Neuronal stem cell (in vitro differentiated cells): ENCODE results near the gene AP3S2.

Experiments
- DNase-seq: peaks from one replicate; pipeline ENCODE4 v3.0.0-alpha.2; 2013; ENCODE audit warnings: low spot score
- H2AFZ ChIP-seq: one replicate; pipeline ENCODE4 v1.6.1; 2013; ENCODE audit warnings: mild to moderate bottlenecking, low read length, inconsistent platforms
- H2AK5ac ChIP-seq: 2 replicates; pipeline ENCODE4 v1.6.1; 2013; ENCODE audit warnings: low read depth, mild to moderate bottlenecking, inconsistent platforms, low read length, moderate library complexity, mixed read lengths
- H2BK120ac ChIP-seq: 2 replicates; pipeline ENCODE4 v1.6.1; 2013; ENCODE audit warnings: low read depth, mild to moderate bottlenecking, inconsistent platforms, low read length, moderate library complexity, mixed read lengths
- H2BK12ac ChIP-seq: one replicate; pipeline ENCODE4 v1.6.1; 2013; ENCODE audit warnings: low read length, inconsistent platforms
- H2BK15ac ChIP-seq: 2 replicates; pipeline ENCODE4 v1.6.1; 2013; ENCODE audit warnings: mild to moderate bottlenecking, low read length, inconsistent platforms, mixed read lengths
- H2BK5ac ChIP-seq: one replicate; pipeline ENCODE4 v1.6.1; 2013; ENCODE audit warnings: inconsistent platforms, mild to moderate bottlenecking, low read length, moderate library complexity
- H3K14ac ChIP-seq: one replicate; pipeline ENCODE4 v1.6.1; 2013; ENCODE audit warnings: low read length, inconsistent platforms
- H3K18ac ChIP-seq: 2 replicates; pipeline ENCODE4 v1.6.1; 2013; ENCODE audit warnings: low read length, inconsistent platforms
- H3K23ac ChIP-seq: 2 replicates; pipeline ENCODE4 v1.6.1; 2013; ENCODE audit warnings: low read depth, mild to moderate bottlenecking, mixed read lengths, low read length, inconsistent platforms; ENCODE audit not compliant: poor library complexity
- H3K27ac ChIP-seq: replicated peaks from 3 replicates; pipeline ENCODE4 v1.5.1; 2013; ENCODE audit warnings: low read length, inconsistent platforms
- H3K27me3 ChIP-seq, 3 experiments: 2 replicates each; pipeline ENCODE4 v1.6.1; 2013; ENCODE audit warnings: low read length in 3 of 3, mild to moderate bottlenecking in 2 of 3, inconsistent platforms in 1 of 3, low read depth in 1 of 3, mixed read lengths in 1 of 3, moderate library complexity in 1 of 3; ENCODE audit not compliant: control insufficient read depth in 3 of 3, insufficient read depth in 3 of 3
- H3K36me3 ChIP-seq, 2 donors: replicated peaks in 1 of 2; 2 replicates each; pipeline ENCODE4 v1.6.1; 2013; ENCODE audit warnings: low read length in 2 of 2; ENCODE audit not compliant: control insufficient read depth in 2 of 2, insufficient read depth in 2 of 2
- H3K4ac ChIP-seq: 2 replicates; pipeline ENCODE4 v1.6.1; 2013; ENCODE audit warnings: inconsistent platforms, mild to moderate bottlenecking, low read length, moderate library complexity
- H3K4me1 ChIP-seq, 2 donors: 1 replicate in 1 of 2; 2 replicates in 1 of 2; pipeline ENCODE4 v1.6.1; 2013; ENCODE audit warnings: low read length in 2 of 2, low read depth in 1 of 2; ENCODE audit not compliant: control insufficient read depth in 2 of 2, insufficient read depth in 1 of 2
- H3K4me2 ChIP-seq: one replicate; pipeline ENCODE4 v1.6.1; 2013; ENCODE audit warnings: mild to moderate bottlenecking, low read length, inconsistent platforms; ENCODE audit not compliant: insufficient read depth, poor library complexity, severe bottlenecking
- H3K4me3 ChIP-seq, 2 donors: 2 replicates each; pipeline ENCODE4 v1.5.1; 2013; ENCODE audit warnings: low read length in 2 of 2, mild to moderate bottlenecking in 2 of 2, inconsistent platforms in 1 of 2, moderate library complexity in 1 of 2
- H3K79me1 ChIP-seq: one replicate; pipeline ENCODE4 v1.6.1; 2013; ENCODE audit warnings: low read depth, mild to moderate bottlenecking, inconsistent platforms, low read length, moderate library complexity
- H3K9ac ChIP-seq: one replicate; pipeline ENCODE4 v1.6.1; 2013; ENCODE audit warnings: mild to moderate bottlenecking, low read depth, low read length, inconsistent platforms; ENCODE audit not compliant: poor library complexity
- H3K9me3 ChIP-seq, 2 donors: replicated peaks in 1 of 2; 2 replicates each; pipeline versions ENCODE3 to v1.6.1; 2013; ENCODE audit warnings: low read length in 2 of 2, mild to moderate bottlenecking in 2 of 2, inconsistent platforms in 1 of 2, low read depth in 1 of 2, mixed read lengths in 1 of 2, moderate library complexity in 1 of 2; ENCODE audit not compliant: control insufficient read depth in 2 of 2, insufficient read depth in 1 of 2
- H4K8ac ChIP-seq: one replicate; pipeline ENCODE4 v1.6.1; 2013; ENCODE audit warnings: low read depth, mild to moderate bottlenecking, inconsistent platforms, low read length, moderate library complexity
- H4K91ac ChIP-seq: one replicate; pipeline ENCODE4 v1.6.1; 2013; ENCODE audit warnings: low read length, low read depth, mild to moderate bottlenecking, inconsistent platforms; ENCODE audit not compliant: poor library complexity
- WGBS, 2 donors: extraction: QIAGEN DNeasy Blood & Tissue Kit; methylation state at CpG; one replicate each; pipeline ENCODE4 v1.1.7; 2013; ENCODE audit warnings: missing lambda C conversion rate in 2 of 2, mixed read lengths in 1 of 2; ENCODE audit not compliant: insufficient read length in 2 of 2, insufficient replicate concordance in 1 of 2; ENCODE audit errors: extremely low coverage in 2 of 2; 5-methylcytosine and 5-hydroxymethylcytosine counted together

The AP3S2 gene

DNA sequence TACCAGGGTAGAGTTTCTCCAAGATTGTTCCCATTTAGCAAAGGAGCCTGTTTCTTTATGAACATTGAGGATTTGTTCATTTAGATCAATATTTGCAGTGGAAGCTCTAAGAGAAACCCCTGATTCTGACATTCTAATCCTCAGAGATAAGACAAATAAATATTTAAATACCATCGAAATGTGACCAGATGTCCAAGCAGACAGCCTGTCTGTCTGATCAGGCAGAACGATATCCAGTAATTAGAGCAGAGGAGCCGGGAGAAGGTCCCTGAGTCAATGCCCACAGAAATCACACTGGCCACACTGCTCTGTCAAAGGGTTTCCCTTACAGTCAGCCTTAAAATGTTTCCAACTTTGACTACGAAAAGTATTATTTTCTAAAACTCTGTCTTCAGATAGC, 34.6 kb upstream of the AP3S2 start:
- no peak overlapping the region for H3K23ac ChIP-seq
- H4K91ac ChIP-seq = no peak overlapping the region
- no peak overlapping the region for H2BK12ac ChIP-seq
- H3K4me1 ChIP-seq = no peaks in the 10 kb centered on the region
- no peak overlapping the region for H3K4me3 ChIP-seq
- H3K14ac ChIP-seq = no peak overlapping the region
- DNase-seq = no peak
- no peak overlapping the region for H3K18ac ChIP-seq
- no peak overlapping the region for H3K27ac ChIP-seq
- peaks cover 0 to 10% (median 0%) of the 10 kb centered on the region in 3 experiments for H3K27me3 ChIP-seq
- no peaks in the 10 kb centered on the region for H3K36me3 ChIP-seq
- no peak overlapping the region for H2AFZ ChIP-seq
- no peak overlapping the region for H2AK5ac ChIP-seq
- no peak overlapping the region for H3K4me2 ChIP-seq
- WGBS, 2 donors = no CpG with 5 or more reads among the region's 4 CpGs
- no peak overlapping the region for H2BK15ac ChIP-seq
- no peak overlapping the region for H3K9ac ChIP-seq
- H3K9me3 ChIP-seq = no peaks in the 10 kb centered on the region
- H3K79me1 ChIP-seq = no peaks in the 10 kb centered on the region
- no peak overlapping the region for H4K8ac ChIP-seq
- H2BK5ac ChIP-seq = no peak overlapping the region
- H3K4ac ChIP-seq = no peak overlapping the region
- no peak overlapping the region for H2BK120ac ChIP-seq

DNA sequence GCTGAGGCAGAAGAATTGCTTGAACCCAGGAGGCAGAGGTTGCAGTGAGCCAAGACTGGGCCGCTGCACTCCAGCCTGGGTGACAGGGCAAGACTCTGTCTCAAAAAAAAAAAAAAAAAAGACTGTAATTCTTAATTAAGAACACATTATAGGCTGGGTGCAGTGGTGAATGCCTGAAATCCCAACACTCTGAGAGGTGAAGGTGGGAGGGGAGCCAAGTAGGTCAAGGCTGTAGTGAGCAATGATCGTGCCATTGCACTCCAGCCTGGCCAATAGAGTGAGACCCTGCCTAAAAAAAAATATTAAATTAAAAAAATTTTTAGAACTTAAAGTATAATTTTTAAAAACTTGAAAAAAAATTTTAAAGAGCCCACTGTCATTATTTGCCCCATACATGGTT, 32.4 kb upstream of the AP3S2 start:
- no peak overlapping the region for H4K8ac ChIP-seq
- H3K4me1 ChIP-seq = no peaks in the 10 kb centered on the region
- H3K36me3 ChIP-seq = no peaks in the 10 kb centered on the region
- no peak overlapping the region for H3K4ac ChIP-seq
- no peak overlapping the region for H2BK5ac ChIP-seq
- no peak overlapping the region for H2BK120ac ChIP-seq
- no peak overlapping the region for H3K9ac ChIP-seq
- no peaks in the 10 kb centered on the region for H3K27me3 ChIP-seq
- DNase-seq = no peak
- H2AFZ ChIP-seq = no peak overlapping the region
- H2AK5ac ChIP-seq = no peak overlapping the region
- H3K9me3 ChIP-seq = no peaks in the 10 kb centered on the region
- no peak overlapping the region for H2BK15ac ChIP-seq
- no CpG with 5 or more reads among the region's 2 CpGs for WGBS, 2 donors
- no peak overlapping the region for H3K14ac ChIP-seq
- H3K23ac ChIP-seq = no peak overlapping the region
- no peak overlapping the region for H3K4me3 ChIP-seq
- H2BK12ac ChIP-seq = no peak overlapping the region
- H3K27ac ChIP-seq = no peak overlapping the region
- no peak overlapping the region for H3K18ac ChIP-seq
- H3K4me2 ChIP-seq = no peak overlapping the region
- no peaks in the 10 kb centered on the region for H3K79me1 ChIP-seq
- no peak overlapping the region for H4K91ac ChIP-seq

GRCh38 chr15:89917442-89918101, 23.8 kb upstream of the AP3S2 start:
- Histone ChIP-seq H3K36me3 (no peaks in the 10 kb centered on the region), H3K14ac (no peak overlapping the region), H3K18ac (no peak overlapping the region), H2BK5ac (no peak overlapping the region), H2BK120ac (no peak overlapping the region), H4K91ac (no peak overlapping the region), H3K79me1 (no peaks in the 10 kb centered on the region), H3K4me1 (peaks cover 3 to 7% of the 10 kb centered on the region in 2 donors), H3K4me2 (no peak overlapping the region), H2AK5ac (no peak overlapping the region), H2BK15ac (no peak overlapping the region), H2BK12ac (no peak overlapping the region), H3K9me3 (no peaks in the 10 kb centered on the region), H3K4ac (no peak overlapping the region), H3K27me3 (no peaks in the 10 kb centered on the region), H4K8ac (no peak overlapping the region), H3K4me3 (no peak overlapping the region), H3K9ac (no peak overlapping the region), H3K23ac (no peak overlapping the region), H3K27ac (no peak overlapping the region), H2AFZ (no peak overlapping the region)
- no peak for DNase-seq
- WGBS, 2 donors = no CpG with 5 or more reads among the region's 4 CpGs

DNA sequence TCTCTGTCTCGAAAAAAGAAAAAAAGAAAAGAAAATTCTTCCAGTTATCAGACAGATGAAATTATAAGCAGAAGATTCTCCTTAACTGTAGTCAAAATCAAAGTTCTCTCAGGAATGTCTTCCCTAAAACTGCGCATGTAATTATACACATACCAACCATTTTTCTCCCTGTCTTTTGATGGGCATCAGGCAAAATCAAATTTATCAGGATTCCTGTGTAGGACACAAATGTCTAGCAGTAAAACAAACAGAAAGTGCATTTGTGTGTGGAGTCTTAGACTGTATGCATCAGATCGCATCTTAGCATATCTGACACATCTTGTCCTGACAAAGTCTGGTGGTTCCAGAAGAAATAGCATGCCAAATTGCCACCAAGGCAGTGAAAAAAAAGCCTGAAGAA, 22.9 kb upstream of the AP3S2 start:
- no peak overlapping the region for H2BK5ac ChIP-seq
- H3K4me2 ChIP-seq = no peak overlapping the region
- H3K36me3 ChIP-seq = no peaks in the 10 kb centered on the region
- no peak overlapping the region for H2BK12ac ChIP-seq
- H3K4me1 ChIP-seq = peaks cover 4 to 11% of the 10 kb centered on the region in 2 donors
- H3K23ac ChIP-seq = no peak overlapping the region
- no peak overlapping the region for H3K14ac ChIP-seq
- no CpG with 5 or more reads among the region's 3 CpGs for WGBS, 2 donors
- H3K4me3 ChIP-seq = no peak overlapping the region
- H3K79me1 ChIP-seq = no peaks in the 10 kb centered on the region
- H2BK15ac ChIP-seq = no peak overlapping the region
- DNase-seq = no peak
- no peak overlapping the region for H2AK5ac ChIP-seq
- H3K9me3 ChIP-seq = no peaks in the 10 kb centered on the region
- no peak overlapping the region for H3K4ac ChIP-seq
- H2BK120ac ChIP-seq = no peak overlapping the region
- H2AFZ ChIP-seq = no peak overlapping the region
- H4K91ac ChIP-seq = no peak overlapping the region
- no peak overlapping the region for H3K27ac ChIP-seq
- no peak overlapping the region for H3K9ac ChIP-seq
- H3K18ac ChIP-seq = no peak overlapping the region
- no peak overlapping the region for H4K8ac ChIP-seq
- no peaks in the 10 kb centered on the region for H3K27me3 ChIP-seq
